Stimulated activated CD8-positive, alpha-beta memory T cell treated with anti-CD3 and anti-CD28 coated beads, Interleukin-4, amount 100 ng/mL, for 4 hours (primary cell): ENCODE results near the gene RASAL1.
A peak's percentile ranks its signal among the peaks of the same experiment; 100 is the strongest.
"Not testable (repeated sequence)": the region's sequence is repeated elsewhere in the genome, so short reads cannot be mapped to it uniquely, and the experiment has no call there.

Source experiments
- DNase-seq, 2 donors: peaks; one replicate each; pipeline ENCODE4 v3.0.0-alpha.2; 2020; ENCODE audit warnings: low read depth in 2 of 2, low spot score in 1 of 2

The RASAL1 gene

GRCh38 chr12:113142173-113142885 is 6.8 kb upstream of the RASAL1 start:
- DNase-seq = no peak

- DNase-seq = not testable (repeated sequence)
Measured at GRCh38 chr12:113141716-113142115, 6.2 kb upstream of the RASAL1 start.

GRCh38 chr12:113140706-113141105 is 5.1 kb upstream of the RASAL1 start:
- DNase-seq = no peak

GRCh38 chr12:113138826-113139225 is 3.3 kb upstream of the RASAL1 start:
- no peak for DNase-seq

- DNase-seq = no peak
Measured at GRCh38 chr12:113137861-113138783, 2.6 kb upstream of the RASAL1 start.

- no peak for DNase-seq
Measured at GRCh38 chr12:113136990-113137511, 1.5 kb upstream of the RASAL1 start.

GRCh38 chr12:113136128-113136989 is 798 bp upstream of the RASAL1 start:
- peak in 1 of 2 donors; percentile 33 for DNase-seq

GRCh38 chr12:113134521-113134951 is 1.0 kb downstream of the RASAL1 start:
- DNase-seq = no peak

- DNase-seq = no peak
Measured at GRCh38 chr12:113134071-113134470, 1.5 kb downstream of the RASAL1 start.

GRCh38 chr12:113133666-113134065 is 1.9 kb downstream of the RASAL1 start:
- no peak for DNase-seq

- no peak for DNase-seq
Measured at GRCh38 chr12:113133036-113133435, 2.5 kb downstream of the RASAL1 start.

GRCh38 chr12:113131556-113131955 is 4.0 kb downstream of the RASAL1 start:
- DNase-seq = no peak

- no peak for DNase-seq
Measured at GRCh38 chr12:113130457-113131135, 5.0 kb downstream of the RASAL1 start.

GRCh38 chr12:113129664-113130456 is 5.7 kb downstream of the RASAL1 start:
- no peak for DNase-seq

- DNase-seq = no peak
Measured at GRCh38 chr12:113128802-113129663, 6.5 kb downstream of the RASAL1 start.

GRCh38 chr12:113127791-113128199 is 7.8 kb downstream of the RASAL1 start:
- DNase-seq = no peak

- no peak for DNase-seq
Measured at GRCh38 chr12:113120670-113121370, 14.7 kb downstream of the RASAL1 start.
